Measurements from ENCODE around the gene GRID1.

DNA sequence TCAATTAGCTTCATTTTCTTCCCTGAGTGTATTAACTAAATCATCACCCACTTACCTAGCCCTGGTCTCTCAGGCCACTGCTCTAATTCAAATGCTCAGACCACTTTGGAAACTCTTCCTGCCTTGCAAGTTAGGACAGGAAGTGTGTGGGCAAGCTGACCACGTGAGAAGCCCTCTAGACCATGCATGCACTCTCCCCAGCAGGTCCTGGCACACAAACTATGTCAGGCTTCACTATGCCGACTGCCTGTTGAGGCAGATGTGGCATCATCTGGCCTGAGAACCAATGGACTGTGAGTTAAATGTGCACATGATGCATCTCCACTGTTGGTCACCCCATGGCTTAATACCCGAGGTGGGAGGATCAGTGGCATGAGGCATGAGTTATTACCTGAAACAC, 439.6 kb downstream of the GRID1 start:
- no peak for TF ChIP-seq POLR2A (IDR thresholded peaks at IDR 0.05; ENCODE audit: low read length)
- TF ChIP-seq GATA1 (IDR thresholded peaks at IDR 0.05; ENCODE audit: low read depth, low read length) = no peak

Measured in erythroblast (primary cell).